HG02759 (cell line): ENCODE results near the gene ITGA5.

Experiments used
- ATAC-seq: cut with Tn5 transposase; IDR thresholded peaks from one replicate; pipeline ENCODE4 v1.9.1; 2021; ENCODE audit warnings: mild to moderate bottlenecking, moderate library complexity; ENCODE audit not compliant: unreplicated experiment

The ITGA5 gene

DNA sequence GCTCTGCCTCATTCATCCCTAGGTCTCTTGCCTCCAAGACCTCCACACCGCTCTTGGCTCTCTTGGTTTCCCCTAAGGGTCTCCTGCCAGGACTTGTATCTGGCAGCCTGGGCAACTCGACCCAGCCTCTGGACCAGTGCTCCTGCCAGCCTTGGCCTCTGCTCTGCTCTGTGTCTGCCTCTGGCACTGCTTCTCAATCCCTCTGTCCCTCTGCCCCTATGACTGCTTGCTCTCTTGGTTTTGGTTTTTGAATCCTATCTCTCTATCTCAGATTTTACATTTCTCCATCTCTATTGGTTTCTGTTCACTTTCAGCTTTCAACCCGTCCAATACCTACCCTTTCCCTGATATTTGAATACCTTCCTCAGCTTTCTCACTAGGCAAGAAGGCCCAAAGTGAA is 6.3 kb downstream of the ITGA5 start:
- no peak for ATAC-seq

DNA sequence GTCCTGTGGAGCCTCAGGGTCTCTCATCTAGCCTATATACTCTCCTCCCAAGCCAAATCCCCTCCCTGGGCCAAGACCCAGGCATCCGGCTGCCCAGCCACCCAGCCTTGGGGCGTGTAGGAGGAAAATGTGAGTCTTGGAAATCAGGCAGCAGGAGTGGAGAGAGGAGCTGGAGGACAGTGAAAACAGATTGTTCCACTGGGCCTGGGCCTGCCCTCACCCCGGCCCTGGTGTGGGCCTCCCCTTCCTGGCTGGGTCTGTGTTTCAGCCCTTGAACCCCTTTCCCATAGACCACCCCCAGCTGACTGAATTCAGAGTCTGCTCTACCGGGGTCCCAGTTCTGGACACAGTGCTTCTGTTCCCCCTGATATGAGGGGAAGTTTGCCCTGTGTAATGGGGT is 6.7 kb downstream of the ITGA5 start:
- ATAC-seq, result no peak

DNA sequence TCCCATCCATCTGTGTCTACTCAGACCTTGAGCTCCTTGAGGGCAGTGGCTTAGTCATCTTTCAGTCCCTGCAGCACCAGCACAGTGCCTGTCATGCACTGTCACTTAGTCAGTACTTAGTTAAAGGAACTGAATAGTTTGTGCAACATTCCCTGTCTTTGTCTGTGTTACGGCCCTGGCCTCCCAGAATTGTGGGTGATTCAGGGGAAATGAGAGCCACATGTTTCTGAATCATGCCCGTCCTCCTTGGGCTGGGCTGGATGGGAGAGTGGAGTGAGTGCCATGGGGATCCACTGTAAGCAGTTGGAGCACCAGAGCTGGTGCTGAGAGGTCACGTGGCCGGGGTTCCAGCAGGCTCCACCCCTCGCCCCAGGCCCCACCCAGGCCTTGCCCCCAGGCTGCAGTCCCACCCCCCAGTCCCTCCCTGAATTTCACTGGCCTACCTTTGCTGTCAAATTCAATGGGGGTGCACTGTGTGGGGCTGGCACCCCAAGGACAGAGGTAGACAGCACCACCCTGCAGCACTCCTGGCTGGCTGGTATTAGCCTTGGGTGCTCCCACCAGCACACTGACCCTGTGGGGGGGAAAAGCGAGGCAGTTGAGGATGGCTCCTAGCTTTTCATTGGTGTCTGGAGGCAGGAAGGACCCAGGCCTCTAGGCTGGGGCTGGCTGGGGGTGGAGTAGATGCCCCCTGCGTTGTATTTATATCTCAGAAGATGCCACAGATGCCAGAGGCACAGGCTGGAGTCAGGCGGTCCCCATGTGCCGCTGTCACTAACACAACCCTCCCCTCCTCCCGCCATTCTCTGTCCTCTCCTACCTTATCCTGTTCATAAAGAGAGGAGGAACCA is 7.5 kb downstream of the ITGA5 start:
- no peak for ATAC-seq

DNA sequence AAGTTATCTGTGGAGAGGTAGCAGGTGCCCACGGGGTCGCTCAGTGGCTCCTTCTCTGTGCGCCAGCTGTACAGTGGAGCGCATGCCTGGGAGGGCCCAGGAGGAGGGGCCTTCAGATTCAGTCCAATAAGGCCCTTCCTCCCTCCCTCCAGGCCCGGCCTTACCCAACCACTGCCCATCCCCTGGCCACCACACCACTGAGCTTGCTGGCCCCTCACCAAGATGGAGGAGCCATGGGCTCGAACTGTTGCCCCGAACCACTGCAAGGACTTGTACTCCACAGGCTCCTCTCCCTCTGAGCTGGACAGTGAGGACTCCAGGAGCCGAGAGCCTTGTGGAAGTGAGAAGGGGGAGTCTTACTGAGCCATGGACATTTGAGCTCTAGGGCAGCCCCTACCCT is 9.8 kb downstream of the ITGA5 start:
- ATAC-seq, result no peak

DNA sequence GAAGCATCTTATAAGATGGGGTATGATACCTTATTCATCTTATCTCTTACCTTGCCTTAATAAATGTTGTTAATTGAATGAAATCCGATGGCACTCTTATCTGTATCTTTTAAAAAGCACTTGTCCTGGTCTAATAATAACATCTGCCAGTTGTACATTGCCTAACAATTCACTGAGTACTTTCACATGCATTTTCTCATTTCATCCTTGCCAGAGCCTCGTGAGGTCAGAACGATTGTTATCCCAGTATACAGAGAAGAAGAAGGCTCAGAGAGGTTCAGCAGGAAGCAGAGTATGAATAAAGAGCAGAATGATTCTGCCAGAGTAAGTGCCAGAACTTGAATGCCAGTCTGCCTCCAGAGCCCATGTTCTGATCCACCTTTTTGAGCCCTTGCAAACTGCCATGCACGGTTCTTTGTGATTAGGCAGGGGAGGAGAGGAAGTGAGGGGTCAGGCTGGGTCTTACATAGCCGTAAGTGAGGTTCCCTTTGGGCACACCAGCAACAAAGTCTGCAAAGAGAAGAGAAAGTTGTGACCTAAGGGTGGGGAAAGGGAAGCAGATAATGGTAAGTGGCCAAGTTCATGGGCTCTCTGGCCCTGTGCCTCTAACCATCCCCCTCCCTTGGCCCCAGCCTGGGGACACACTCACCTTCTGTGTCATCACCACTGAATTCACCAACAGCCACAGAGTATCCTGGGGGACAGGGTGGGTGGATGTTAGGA is 11.7 kb downstream of the ITGA5 start:
- no peak for ATAC-seq

DNA sequence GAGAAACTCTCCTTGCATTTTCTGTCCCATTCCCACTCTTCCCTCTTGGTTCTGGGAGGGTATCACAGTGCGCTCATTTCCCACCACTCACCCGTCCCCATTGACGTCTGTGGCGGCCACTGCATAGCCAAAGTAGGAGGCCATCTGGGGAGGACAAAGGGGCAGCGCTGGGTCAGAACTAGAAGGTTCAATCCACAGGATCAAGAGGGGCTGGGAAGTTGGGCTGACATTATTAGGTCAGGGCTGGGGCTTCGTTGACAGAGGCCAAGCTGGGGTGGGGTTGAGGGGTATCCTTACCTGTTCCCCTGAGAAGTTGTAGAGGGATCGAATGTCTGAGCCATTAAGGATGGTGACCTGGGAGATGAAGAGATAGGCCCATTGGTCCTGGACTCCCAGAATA is 13.5 kb downstream of the ITGA5 start:
- no peak for ATAC-seq

DNA sequence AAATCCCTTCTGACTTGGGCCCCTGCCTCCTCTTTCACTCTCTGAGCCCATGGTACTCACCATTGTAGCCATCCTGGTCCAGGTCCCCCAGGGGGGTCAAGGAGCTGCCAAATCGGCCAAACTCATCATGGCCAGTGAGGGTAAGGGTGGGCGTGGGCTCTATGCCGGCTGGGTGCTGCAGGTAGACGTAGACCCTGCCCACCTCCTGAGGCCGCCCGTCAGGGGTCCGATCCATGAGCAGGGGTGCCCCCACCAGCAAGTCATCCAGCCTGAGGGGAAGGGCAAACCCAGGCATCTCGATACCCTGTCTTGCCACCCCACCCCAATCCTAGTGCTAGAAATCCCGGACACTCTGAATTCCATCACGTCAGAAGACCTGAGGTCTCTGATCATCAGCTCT is 14.0 kb downstream of the ITGA5 start:
- no peak for ATAC-seq

DNA sequence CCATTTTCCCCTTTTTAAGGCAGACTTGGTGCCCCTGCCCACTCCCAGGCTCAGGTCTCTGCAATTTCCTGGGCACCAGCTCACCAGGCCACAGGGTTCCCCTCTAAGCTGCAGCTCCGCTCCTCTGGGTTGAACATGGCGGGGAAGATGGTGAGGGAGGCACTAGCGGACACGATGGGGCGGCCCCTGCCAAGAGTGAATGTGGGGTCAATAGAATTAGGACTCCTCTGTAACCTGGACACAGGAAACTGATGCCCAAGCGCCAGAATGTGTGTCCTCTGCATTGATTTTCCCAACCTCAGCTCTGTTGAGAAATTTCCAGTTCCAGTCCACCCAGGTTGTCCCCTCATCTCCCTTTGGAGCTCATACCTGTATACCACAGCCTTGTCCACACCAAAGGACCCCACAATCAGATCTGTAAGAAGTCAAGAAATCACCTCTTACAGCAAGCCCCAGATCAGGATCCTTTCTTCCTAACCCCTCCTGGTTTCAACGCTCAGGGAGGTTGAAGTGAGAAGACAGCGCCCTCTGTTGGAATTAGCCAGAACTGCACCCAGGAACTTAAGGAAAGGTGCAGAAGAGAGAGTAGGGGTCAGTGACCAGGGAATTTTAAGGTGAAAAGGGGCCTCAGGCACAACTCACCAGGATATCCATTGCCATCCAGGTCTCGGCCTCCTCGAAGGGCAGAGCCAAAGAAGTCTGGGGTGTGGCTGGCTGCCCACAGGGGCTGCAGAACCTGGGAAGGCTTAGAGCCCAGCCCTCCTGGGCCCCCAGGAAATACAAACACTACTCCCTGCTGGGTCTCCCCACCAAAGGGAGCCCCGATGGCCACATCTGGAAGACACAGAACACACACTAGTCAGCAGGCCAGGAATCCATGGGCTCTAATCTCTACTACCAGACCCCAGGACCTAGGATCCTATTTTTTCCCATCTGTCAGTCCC is 14.7 kb downstream of the ITGA5 start:
- peak; percentile 54 for ATAC-seq

DNA sequence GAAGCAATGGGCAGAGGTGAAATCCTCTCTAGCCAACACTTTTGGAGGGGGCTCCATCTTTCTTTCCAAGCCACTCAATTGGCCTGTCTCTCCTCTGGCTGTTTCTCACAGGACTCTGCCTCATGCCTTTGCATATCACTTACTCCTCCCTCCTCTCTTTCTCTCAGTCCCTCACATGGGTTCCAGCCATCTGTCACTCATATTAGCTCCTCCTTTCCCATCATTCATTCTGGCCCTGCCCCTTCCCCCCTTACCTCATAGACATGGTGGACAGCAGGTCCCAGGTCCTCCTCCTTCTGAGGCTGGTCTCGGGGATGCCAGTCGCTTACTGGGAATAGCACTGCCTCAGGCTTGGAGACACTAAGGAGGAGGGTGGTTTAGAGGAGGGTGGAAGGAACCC is 17.9 kb downstream of the ITGA5 start:
- ATAC-seq, result no peak

DNA sequence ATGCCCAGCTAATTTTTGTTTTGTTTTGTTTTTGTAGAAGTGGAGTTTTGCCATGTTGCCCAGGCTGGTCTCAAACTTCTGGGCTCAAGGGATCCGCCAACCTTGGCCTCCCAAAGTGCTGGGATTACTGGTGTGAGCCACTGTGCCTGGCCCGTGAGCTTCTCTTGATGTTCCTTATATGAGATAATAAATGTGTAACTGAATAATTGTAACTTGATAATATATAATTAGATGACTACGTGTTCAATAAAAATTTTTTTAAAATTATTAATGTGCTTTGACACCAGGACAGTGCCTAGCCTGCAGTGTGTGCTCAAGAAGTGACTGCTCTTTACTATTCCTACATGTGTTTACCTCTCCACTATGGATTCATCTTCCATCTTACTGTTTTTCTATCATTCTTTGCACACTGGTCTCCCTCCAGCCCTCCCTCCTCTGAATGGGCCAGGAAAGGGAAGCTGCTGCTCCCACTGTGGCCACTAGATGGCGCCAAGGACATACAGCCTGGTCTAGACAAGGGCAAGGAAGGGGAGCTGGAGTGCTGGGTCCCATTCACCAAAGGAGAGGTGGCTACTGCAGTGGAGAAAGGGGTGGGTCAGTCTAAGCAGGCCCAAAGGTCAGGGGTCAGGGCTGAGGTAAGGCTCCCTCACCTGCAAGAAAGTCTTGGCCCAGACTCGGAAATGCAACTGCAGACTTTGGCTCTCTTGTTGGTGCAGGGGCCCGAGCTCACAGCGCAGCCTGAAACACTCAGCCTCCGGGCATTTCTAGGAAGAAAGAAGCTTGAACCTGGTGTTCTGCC is 19.9 kb downstream of the ITGA5 start:
- ATAC-seq, result peak; percentile 83

DNA sequence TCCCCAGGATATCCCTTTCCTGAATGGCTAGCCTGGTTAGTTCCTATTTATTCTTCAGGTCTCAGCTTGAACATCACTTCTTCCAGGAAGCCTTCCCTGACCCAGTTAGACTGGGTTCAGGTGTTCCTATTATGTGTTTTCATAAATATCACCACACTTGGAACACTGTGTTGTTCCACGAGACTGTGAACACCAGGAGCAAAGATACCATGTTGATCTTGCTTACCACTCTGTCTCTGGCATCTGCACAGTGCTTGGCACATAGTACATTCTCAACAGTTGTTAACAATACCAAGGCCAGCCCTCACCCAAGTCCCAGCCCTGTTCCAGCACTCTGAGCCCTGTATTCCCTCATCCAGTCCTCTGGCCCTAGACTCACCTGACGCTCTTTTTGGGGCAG is 20.8 kb downstream of the ITGA5 start:
- no peak for ATAC-seq

DNA sequence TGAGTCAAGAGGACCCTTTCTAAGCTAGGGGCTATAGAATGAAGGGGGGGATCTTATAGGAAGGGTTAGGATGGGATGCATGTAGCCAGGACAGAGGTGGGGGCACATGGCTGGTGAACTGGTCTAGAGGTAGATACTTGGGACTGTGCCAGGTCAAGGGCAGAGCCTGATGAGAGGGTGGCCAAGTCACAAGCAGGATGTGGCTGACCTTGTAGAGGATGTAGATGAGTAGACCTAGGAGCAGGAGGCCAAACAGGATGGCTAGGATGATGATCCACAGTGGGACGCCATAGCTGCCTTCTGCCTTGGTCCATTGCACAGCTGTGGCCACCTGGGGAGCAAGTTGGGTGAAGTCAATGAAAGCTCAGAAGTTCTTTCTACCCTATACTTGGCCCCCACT is 21.9 kb downstream of the ITGA5 start:
- ATAC-seq, result no peak

DNA sequence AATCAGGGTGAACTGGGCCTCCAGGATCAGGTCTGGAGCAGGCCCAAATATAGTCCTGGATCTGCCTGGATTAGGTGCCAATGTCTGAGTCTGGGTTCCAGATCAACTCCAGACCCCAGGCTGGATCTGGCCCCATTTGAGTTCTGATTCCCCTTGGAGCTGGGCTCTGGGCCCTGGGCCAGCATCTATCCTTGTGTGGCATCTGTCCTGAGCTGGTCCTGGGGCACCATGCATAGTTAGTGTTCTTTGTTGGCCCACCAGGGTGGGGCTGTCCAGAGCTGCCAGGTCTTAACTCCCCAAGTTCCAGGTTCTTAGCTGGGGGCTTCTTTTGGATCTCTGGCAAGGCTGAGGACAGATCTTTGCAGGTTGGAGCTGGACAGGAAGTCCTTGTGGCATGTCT is 23.5 kb downstream of the ITGA5 start:
- ATAC-seq, result no peak

DNA sequence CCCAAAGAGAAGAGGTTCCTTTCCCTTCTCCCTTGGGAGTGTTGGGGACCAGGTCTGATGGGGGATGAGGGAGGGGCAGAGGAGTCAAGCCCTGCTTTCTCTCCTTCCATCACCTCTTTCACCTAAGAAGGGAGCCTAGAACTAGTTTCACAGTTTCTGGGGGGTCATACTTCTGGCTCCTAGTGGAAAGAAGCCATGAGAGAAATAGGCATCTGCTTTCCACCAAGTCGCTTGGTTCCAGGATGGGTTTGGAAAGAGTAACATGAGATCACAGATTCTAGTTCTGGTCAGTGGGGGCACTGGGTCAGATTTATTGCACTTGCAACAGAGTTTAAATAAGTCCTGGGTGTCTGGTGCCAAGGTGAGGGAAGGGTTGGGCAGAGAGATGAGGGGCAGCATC is 24.1 kb downstream of the ITGA5 start:
- no peak for ATAC-seq

DNA sequence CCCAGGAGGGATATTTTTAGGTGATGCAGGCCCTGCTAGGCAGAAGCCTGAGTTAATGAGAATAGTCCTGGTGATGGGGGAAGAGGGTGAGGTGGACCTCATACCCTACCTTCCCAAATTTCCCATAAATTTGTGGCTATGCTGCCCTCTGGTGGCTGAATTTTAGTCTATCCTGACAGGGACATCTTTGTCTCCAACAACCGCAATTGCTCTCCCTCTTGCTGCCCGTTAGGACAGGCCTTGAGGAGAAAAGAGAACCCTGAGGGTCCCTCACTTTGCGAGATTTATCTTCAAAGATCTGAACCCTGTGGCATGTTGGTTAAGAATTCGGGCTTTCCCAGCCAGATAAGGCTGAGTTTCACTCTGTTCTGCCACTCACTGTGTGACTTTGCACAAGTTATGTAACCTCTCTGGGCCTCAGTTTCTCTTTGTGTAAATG is 24.8 kb downstream of the ITGA5 start:
- ATAC-seq, result no peak

DNA sequence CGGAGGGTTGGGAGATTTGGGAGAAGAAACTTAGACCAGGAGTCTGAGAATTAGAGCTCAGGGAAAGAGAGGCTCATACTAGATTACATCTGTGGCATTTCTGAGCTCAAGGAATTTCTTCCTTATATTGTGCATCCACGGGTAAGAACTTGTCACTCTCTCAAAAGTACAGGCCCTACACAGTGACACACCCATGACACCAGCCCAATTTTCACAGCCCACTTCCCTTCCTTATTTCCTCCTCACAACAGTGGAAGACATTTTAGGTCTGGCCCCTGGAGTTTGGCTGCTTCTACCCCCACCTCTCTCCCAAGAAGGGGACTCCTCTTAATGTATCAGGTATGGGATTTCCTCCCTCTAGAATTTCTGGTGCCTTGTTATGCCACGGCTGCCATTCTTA is 25.3 kb downstream of the ITGA5 start:
- no peak for ATAC-seq

DNA sequence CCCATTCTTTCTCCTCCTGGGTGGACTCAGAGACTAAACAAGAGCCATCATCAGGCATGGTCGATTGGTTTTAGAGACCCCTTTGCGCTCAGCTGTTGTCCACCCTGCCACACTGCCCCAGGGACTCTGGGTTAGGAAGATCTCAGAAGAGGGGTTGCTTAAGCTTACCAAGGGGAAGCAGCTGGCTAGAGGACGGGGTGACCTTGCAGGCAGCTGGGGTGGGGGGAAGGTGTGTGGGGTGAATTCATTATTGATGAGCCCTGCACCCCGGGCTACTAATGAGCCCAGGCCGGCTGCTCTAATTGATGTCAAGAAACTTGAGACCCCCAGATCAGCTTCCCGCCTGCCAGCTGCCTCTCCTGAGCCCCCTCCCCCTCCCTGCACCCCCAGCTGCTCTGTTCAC is 25.9 kb downstream of the ITGA5 start:
- no peak for ATAC-seq

DNA sequence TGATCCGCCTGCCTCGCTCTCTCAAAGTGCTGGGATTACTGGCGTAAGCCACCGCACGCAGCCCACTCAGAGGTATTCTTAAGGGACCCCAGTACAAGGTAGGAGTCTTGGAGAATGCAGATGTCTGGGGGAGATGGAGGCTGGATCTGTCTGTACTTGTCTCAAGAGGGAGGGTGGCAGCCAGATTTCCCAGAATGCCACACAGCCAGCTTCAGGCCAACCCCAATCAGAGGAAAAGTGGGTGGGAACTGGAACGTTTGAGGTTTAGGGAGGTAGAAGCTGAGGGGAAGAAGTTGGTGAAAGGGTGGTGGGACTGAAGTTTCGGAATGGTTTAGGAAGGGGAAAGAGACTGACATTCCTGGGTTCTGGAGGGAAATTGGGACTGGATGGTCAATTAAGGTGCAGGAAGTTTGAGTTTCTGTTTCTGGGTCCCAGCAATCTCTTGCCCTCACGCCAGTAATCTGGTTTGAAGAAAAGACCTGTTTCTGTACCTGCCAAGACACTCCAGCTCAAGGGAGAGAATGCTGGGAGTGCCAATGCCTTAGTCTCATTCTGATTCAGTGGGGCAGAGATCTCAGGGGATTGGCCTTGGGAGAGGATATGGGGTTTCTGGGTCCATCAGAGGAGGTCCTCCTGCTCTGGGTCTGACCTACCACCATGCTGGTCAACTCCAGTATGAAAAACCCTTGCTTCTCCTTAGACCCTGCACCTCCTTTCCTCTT is 26.4 kb downstream of the ITGA5 start:
- ATAC-seq, result no peak

DNA sequence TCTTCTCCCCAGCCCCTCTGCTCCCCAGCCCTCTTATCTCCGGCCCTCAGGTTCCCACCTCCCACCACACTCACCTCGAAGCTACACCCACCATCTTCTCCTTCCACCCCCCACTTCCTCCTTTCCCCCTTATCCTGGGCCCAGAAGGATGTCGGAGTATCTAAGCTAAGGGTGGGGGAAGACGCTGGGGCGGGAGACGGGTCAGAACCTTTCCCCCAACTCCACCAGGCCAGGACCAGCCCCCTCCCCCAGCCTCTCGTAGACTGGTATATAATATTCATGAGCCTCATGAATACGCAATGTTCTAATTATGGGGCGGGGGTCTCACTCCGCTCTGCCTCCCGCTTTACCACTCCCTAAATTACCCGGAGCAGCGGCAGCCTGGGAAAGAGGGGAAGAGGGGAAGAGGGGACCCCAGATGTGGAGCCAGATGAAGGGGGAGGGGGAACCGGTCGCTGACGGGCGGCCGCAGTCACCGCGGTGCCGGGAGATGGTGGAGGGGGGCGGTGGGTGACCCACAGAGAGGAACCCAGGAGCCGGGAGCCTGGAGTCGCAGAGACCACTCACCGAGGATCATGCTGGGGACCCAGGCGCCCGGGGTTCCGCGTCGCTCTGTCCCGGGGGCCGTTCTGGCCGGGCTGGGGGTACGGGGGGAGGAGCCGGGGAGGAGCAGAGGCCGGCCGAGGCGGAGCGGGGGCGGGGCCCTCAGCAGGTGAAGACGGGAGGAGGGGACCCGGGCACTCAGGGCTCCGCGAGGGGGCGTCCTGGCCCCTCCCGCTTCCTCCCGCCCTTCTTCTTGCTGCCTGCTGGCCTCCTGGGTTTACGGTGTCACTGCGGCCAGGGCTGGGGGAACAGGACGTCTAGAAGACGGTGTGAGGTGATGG is 28.2 kb downstream of the ITGA5 start:
- ATAC-seq, result peak; percentile 80
